ENCODE data around the gene B4GALT2. TPM values are rescaled to one million over a fixed set of nuclear protein-coding genes. Genes with fewer than 3 reads are reported as not detected.

B4GALT2 gene
- total RNA-seq, 1 donor from 2014 or later, result 93.2 TPM

GRCh38 chr1:44013949-44014348 is 34.9 kb downstream of the B4GALT2 start:
- peaks cover 18 to 37% of the 10 kb centered on the region in 2 donors for H3K4me1 ChIP-seq
- TF ChIP-seq, protein P1, sequence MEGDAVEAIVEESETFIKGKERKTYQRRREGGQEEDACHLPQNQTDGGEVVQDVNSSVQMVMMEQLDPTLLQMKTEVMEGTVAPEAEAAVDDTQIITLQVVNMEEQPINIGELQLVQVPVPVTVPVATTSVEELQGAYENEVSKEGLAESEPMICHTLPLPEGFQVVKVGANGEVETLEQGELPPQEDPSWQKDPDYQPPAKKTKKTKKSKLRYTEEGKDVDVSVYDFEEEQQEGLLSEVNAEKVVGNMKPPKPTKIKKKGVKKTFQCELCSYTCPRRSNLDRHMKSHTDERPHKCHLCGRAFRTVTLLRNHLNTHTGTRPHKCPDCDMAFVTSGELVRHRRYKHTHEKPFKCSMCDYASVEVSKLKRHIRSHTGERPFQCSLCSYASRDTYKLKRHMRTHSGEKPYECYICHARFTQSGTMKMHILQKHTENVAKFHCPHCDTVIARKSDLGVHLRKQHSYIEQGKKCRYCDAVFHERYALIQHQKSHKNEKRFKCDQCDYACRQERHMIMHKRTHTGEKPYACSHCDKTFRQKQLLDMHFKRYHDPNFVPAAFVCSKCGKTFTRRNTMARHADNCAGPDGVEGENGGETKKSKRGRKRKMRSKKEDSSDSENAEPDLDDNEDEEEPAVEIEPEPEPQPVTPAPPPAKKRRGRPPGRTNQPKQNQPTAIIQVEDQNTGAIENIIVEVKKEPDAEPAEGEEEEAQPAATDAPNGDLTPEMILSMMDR (IDR thresholded peaks at IDR 0.05), result no peak
- intact Hi-C loops (cut with DNase I), result loop anchor here (2.0 kb wide), 1 partner anchor 17 kb away; the partner anchor contains the start of gene SLC6A9
- peak overlapping the region; percentile 57 to 71 for H3K27ac ChIP-seq
- no peaks in the 10 kb centered on the region for H3K27me3 ChIP-seq
- H3K4me3 ChIP-seq, result no peak overlapping the region
- H3K36me3 ChIP-seq, result no peaks in the 10 kb centered on the region
- DNase-seq (ENCODE audit: low spot score in 2 of 2), result no peak
- H3K9me3 ChIP-seq, result no peaks in the 10 kb centered on the region

DNA sequence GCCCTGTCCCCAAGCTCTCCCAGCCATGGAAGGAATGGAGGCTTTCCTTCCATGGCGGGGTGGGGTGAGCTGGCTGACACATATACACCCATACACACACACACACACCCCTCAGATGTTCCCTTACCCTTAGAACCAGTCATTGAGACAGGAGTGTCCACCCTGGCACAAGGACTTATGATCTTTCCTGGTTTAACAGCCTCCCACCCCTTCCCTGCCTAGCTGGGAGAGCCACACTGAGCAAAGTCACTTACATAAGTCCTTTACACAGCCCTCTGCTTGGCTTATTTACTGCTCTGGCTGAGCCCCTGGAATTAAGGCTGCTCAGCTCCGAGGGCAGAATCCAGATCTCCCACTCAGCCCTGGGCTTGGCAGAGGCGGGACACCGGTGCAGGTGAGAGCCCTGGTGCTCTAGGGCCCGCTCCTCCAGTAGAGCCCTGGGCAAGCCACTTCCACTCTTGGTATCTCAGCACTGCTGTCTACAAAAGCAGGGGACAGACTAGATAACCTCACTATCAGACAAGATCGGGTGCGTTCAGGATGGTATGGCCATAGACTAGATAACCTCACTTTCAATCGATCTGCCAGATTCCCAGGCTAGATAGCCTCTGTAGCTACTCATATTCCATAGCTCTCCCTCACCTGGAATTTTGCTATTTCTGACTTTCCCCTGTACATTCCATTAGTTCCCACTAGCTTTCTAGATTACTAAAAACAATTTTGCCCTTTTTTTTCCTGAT is 35.5 kb downstream of the B4GALT2 start:
- no peak for DNase-seq (ENCODE audit: low spot score in 2 of 2)
- peaks cover 18 to 37% of the 10 kb centered on the region in 2 donors for H3K4me1 ChIP-seq
- peak overlapping the region; percentile 57 to 71 for H3K27ac ChIP-seq
- H3K36me3 ChIP-seq, result no peaks in the 10 kb centered on the region
- no peak overlapping the region for H3K4me3 ChIP-seq
- TF ChIP-seq, protein P1 (IDR thresholded peaks at IDR 0.05), result no peak
- no peaks in the 10 kb centered on the region for H3K9me3 ChIP-seq
- H3K27me3 ChIP-seq, result no peaks in the 10 kb centered on the region
- intact Hi-C loops (cut with DNase I), result loop anchor here (2.0 kb wide), 1 partner anchor 16 kb away; the partner anchor contains the start of gene SLC6A9

DNA sequence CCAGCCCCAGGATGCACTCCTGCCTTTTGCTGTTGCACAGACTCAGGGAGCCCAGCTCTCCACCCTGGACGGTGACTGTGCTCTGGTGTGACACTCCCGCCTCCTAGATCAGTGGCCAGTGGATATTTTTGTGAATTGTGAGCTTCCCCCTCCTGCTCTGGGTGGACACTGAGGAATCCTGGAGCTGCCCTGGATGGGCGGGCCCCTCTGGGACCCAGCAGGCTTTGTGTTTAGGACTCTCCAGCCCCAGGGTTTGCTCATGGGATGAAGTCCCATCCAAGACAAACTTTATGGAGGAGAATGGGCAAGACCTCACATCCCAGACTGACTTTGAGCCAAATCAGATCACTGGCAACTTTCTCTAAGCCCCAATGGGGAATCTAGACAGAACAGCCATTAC is 36.2 kb downstream of the B4GALT2 start:
- intact Hi-C loops (cut with DNase I), result loop anchor here (2.0 kb wide), 1 partner anchor 16 kb away; the partner anchor contains the start of gene SLC6A9
- no peaks in the 10 kb centered on the region for H3K36me3 ChIP-seq
- no peaks in the 10 kb centered on the region for H3K27me3 ChIP-seq
- H3K27ac ChIP-seq, result peak overlapping the region; percentile 57 to 71
- H3K4me1 ChIP-seq, result peaks cover 18 to 37% of the 10 kb centered on the region in 2 donors
- DNase-seq (ENCODE audit: low spot score in 2 of 2), result peak in 1 of 2 donors; percentile 80
- H3K4me3 ChIP-seq, result no peak overlapping the region
- TF ChIP-seq, protein P1 (IDR thresholded peaks at IDR 0.05), result no peak
- no peaks in the 10 kb centered on the region for H3K9me3 ChIP-seq

GRCh38 chr1:44016041-44016889 is 37.3 kb downstream of the B4GALT2 start:
- TF ChIP-seq, protein P1 (IDR thresholded peaks at IDR 0.05), result no peak
- peaks cover 18 to 35% of the 10 kb centered on the region in 2 donors for H3K4me1 ChIP-seq
- intact Hi-C loops (cut with DNase I), result no loop called here

DNA sequence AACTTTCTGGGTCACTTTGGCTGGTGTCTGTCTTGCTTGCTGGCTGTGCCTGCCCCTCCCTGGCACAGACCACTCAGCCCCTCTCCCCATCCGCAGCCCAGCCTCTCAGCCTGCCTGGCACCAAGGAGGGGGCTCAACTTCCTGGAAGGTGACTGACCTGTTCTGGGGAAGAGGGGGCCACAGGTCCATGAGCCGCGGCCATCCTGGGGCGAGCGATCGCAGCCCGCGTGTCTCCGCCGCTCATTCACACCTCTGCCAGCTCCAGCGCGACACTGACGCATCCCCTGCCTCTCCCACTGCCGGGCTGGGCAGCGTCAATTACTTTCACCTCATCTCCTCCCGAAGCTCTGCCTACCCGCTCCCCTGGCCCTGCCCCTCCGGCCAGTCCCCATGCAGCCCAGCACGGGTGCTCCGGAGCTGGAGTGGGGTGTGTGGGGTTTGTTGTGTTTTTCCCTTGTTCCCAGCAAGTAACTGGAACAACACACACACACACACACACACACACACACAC is 37.9 kb downstream of the B4GALT2 start:
- Histone ChIP-seq H3K9me3 (no peaks in the 10 kb centered on the region), H3K27ac (no peak overlapping the region), H3K4me3 (no peak overlapping the region), H3K4me1 (peaks cover 18 to 35% of the 10 kb centered on the region in 2 donors), H3K36me3 (no peaks in the 10 kb centered on the region), H3K27me3 (no peaks in the 10 kb centered on the region)
- intact Hi-C loops (cut with DNase I), result no loop called here
- TF ChIP-seq, protein P1 (IDR thresholded peaks at IDR 0.05), result no peak
- no peak for DNase-seq (ENCODE audit: low spot score in 2 of 2)

More at GRCh38 chr1:44016041-44016889, 37.3 kb downstream of the B4GALT2 start:
- H3K9me3 ChIP-seq, result no peaks in the 10 kb centered on the region
- H3K27me3 ChIP-seq, result no peaks in the 10 kb centered on the region
- H3K36me3 ChIP-seq, result no peaks in the 10 kb centered on the region
- DNase-seq (ENCODE audit: low spot score in 2 of 2), result no peak
- no peak overlapping the region for H3K4me3 ChIP-seq
- H3K27ac ChIP-seq, result peak overlapping the region; percentile 57 to 71
